IMR-90 (cell line): ENCODE data around the gene SNX15. TPM values are rescaled to one million over a fixed set of nuclear protein-coding genes. Genes with fewer than 3 reads are reported as not detected.

Source experiments
- ATAC-seq: fragments of 200-7000 bp; cut with Tn5 transposase; 2 replicates; pipeline ENCODE4 v1.9.1; 2020; ENCODE audit warnings: low read depth, mild to moderate bottlenecking, moderate library complexity
- BruUV-seq: library from RNA; stranded (reverse); fragments of 400-500 nt; replicated peaks from 2 replicates; lab custom pipeline; 2021; lab: Mats Ljungman, UMichigan
- CTCF ChIA-PET: fragments of 300-600 bp; formaldehyde crosslinking; extraction: SDS; loops from one replicate; lab custom pipeline; 2021; ENCODE audit warnings: antibody characterized with exemption; lab: Yijun Ruan, JAX
- POLR2A ChIA-PET: fragments of 300-600 bp; sonication (Branson Sonifier 250); formaldehyde crosslinking; loops from one replicate; lab custom pipeline; 2022; ENCODE audit warnings: antibody characterized with exemption; ENCODE audit not compliant: unreplicated experiment; lab: Charles Lee
- DNase-seq: peaks from one replicate; pipeline ENCODE4 v3.0.0; 2013
- H2AFZ ChIP-seq: replicated peaks from 2 replicates; pipeline ENCODE3; 2013; ENCODE audit warnings: low read length, mild to moderate bottlenecking; ENCODE audit not compliant: poor library complexity
- H2AK5ac ChIP-seq: 2 replicates; pipeline ENCODE4 v1.6.1; 2013; ENCODE audit warnings: low read depth, low read length, inconsistent platforms
- H2AK9ac ChIP-seq: replicated peaks from 2 replicates; pipeline ENCODE3; 2013; ENCODE audit warnings: mild to moderate bottlenecking, low read depth, low read length, moderate library complexity; ENCODE audit not compliant: poor library complexity
- H2BK120ac ChIP-seq: 2 replicates; pipeline ENCODE4 v1.6.1; 2013; ENCODE audit warnings: low read depth, low read length, inconsistent platforms
- H2BK15ac ChIP-seq: 3 replicates; pipeline ENCODE4 v1.6.1; 2013; ENCODE audit warnings: low read depth, low read length, inconsistent platforms
- H2BK20ac ChIP-seq: 2 replicates; pipeline ENCODE4 v1.6.1; 2013; ENCODE audit warnings: low read depth, mild to moderate bottlenecking, inconsistent platforms, low read length, moderate library complexity
- H2BK5ac ChIP-seq: 2 replicates; pipeline ENCODE4 v1.6.1; 2013; ENCODE audit warnings: mild to moderate bottlenecking, low read depth, low read length, inconsistent platforms; ENCODE audit not compliant: poor library complexity, severe bottlenecking
- H3K14ac ChIP-seq: replicated peaks from 2 replicates; pipeline ENCODE4 v1.6.1; 2013; ENCODE audit warnings: low read depth, low read length, inconsistent platforms
- H3K18ac ChIP-seq: 2 replicates; pipeline ENCODE4 v1.6.1; 2013; ENCODE audit warnings: low read depth, low read length, control low read depth
- H3K23ac ChIP-seq: 2 replicates; pipeline ENCODE4 v1.6.1; 2013; ENCODE audit warnings: low read depth, low read length, inconsistent platforms
- H3K27ac ChIP-seq: 2 replicates; pipeline ENCODE4 v1.5.1; 2013; ENCODE audit warnings: mild to moderate bottlenecking, control low read depth, low read length; ENCODE audit not compliant: insufficient read depth
- H3K27me3 ChIP-seq: 2 replicates; pipeline ENCODE4 v1.6.1; 2013; ENCODE audit warnings: low read length; ENCODE audit not compliant: control insufficient read depth, insufficient read depth
- H3K36me3 ChIP-seq: 2 replicates; pipeline ENCODE4 v1.6.1; 2013; ENCODE audit warnings: low read length, mixed read lengths; ENCODE audit not compliant: control insufficient read depth, insufficient read depth
- H3K4ac ChIP-seq: 2 replicates; pipeline ENCODE4 v1.6.1; 2013; ENCODE audit warnings: low read depth, low read length, inconsistent platforms
- H3K4me1 ChIP-seq: 2 replicates; pipeline ENCODE4 v1.6.1; 2013; ENCODE audit warnings: low read length, mixed read lengths; ENCODE audit not compliant: control insufficient read depth, insufficient read depth
- H3K4me2 ChIP-seq: 2 replicates; pipeline ENCODE4 v1.6.1; 2013; ENCODE audit warnings: low read depth, mild to moderate bottlenecking, control low read depth, low read length, moderate library complexity
- H3K4me3 ChIP-seq: 2 replicates; pipeline ENCODE4 v1.5.1; 2013; ENCODE audit warnings: low read depth, mild to moderate bottlenecking, control low read depth, low read length, moderate library complexity; ENCODE audit not compliant: insufficient read depth
- H3K56ac ChIP-seq: 2 replicates; pipeline ENCODE4 v1.6.1; 2013; ENCODE audit warnings: low read length, inconsistent platforms; ENCODE audit not compliant: insufficient read depth; ENCODE audit errors: extremely low read depth
- H3K79me1 ChIP-seq, 2 experiments: 2 replicates each; pipeline ENCODE4 v1.6.1; 2013; ENCODE audit warnings: low read length in 2 of 2, inconsistent platforms in 1 of 2, low read depth in 1 of 2
- H3K9ac ChIP-seq: 2 replicates; pipeline ENCODE4 v1.6.1; 2013; ENCODE audit warnings: low read depth, low read length, control low read depth
- H3K9me1 ChIP-seq: 2 replicates; pipeline ENCODE4 v1.6.1; 2013; ENCODE audit warnings: low read length, inconsistent platforms; ENCODE audit not compliant: insufficient read depth
- H3K9me3 ChIP-seq: 2 replicates; pipeline ENCODE4 v1.6.1; 2013; ENCODE audit warnings: low read length; ENCODE audit not compliant: control insufficient read depth, insufficient read depth
- H4K20me1 ChIP-seq: 2 replicates; pipeline ENCODE4 v1.6.1; 2013; ENCODE audit warnings: low read length, inconsistent platforms; ENCODE audit not compliant: insufficient read depth
- H4K5ac ChIP-seq: 2 replicates; pipeline ENCODE4 v1.6.1; 2013; ENCODE audit warnings: mild to moderate bottlenecking, low read depth, low read length, control low read depth
- H4K8ac ChIP-seq, 2 experiments: 2 replicates each; pipeline ENCODE4 v1.6.1; 2013; ENCODE audit warnings: low read depth in 2 of 2, low read length in 2 of 2, control low read depth in 1 of 2, inconsistent platforms in 1 of 2
- H4K91ac ChIP-seq: 2 replicates; pipeline ENCODE4 v1.6.1; 2013; ENCODE audit warnings: low read depth, low read length, inconsistent platforms; ENCODE audit not compliant: insufficient read depth
- BHLHE40 ChIP-seq: fragments of 150-350 bp; IDR thresholded peaks from 2 replicates; pipeline ENCODE4 v1.6.1; 2016; ENCODE audit warnings: mild to moderate bottlenecking, low read depth, low read length
- CEBPB ChIP-seq: IDR thresholded peaks from 2 replicates; pipeline ENCODE4 v1.6.1; 2012; ENCODE audit warnings: low read depth, low read length, improper control_type of control experiment
- CHD1 ChIP-seq: IDR thresholded peaks from 2 replicates; pipeline ENCODE4 v1.6.1; 2012; ENCODE audit warnings: low read depth, low read length, improper control_type of control experiment
- CTCF ChIP-seq: conservative IDR thresholded peaks from 2 replicates; pipeline ENCODE4 v1.5.1; 2012; ENCODE audit warnings: mild to moderate bottlenecking, low read depth, low read length, improper control_type of control experiment
- ELK1 ChIP-seq: fragments of 150-350 bp; IDR thresholded peaks from 2 replicates; pipeline ENCODE4 v1.6.1; 2016; ENCODE audit warnings: low read depth, mild to moderate bottlenecking, low read length, moderate library complexity, borderline replicate concordance
- FOS ChIP-seq: fragments of 150-350 bp; IDR thresholded peaks from 2 replicates; pipeline ENCODE4 v1.6.1; 2016; ENCODE audit warnings: low read depth, low read length
- MXI1 ChIP-seq: IDR thresholded peaks from 2 replicates; pipeline ENCODE4 v1.6.1; 2012; ENCODE audit warnings: low read depth, mild to moderate bottlenecking, low read length, moderate library complexity, borderline replicate concordance
- POLR2A ChIP-seq: IDR thresholded peaks from 2 replicates; pipeline ENCODE4 v1.6.1; 2012; ENCODE audit warnings: mild to moderate bottlenecking, low read depth, low read length
- RCOR1 ChIP-seq: IDR thresholded peaks from 2 replicates; pipeline ENCODE4 v1.6.1; 2012; ENCODE audit warnings: mild to moderate bottlenecking, low read length, improper control_type of control experiment; ENCODE audit not compliant: insufficient replicate concordance
- RFX5 ChIP-seq: IDR thresholded peaks from 2 replicates; pipeline ENCODE4 v1.8.0; 2012; ENCODE audit warnings: low read depth, mild to moderate bottlenecking, low read length, moderate library complexity
- SMC3 ChIP-seq: fragments of 150-350 bp; IDR thresholded peaks from 2 replicates; pipeline ENCODE4 v1.6.1; 2016; ENCODE audit warnings: low read depth, mild to moderate bottlenecking, antibody characterized with exemption, low read length, moderate library complexity
- WGBS, 2 experiments: methylation state at CpG; one replicate each; pipeline versions ENCODE4 v1.1.5 to v1.1.7; 2013; ENCODE audit warnings: missing lambda C conversion rate in 2 of 2; ENCODE audit not compliant: insufficient read length in 1 of 2; ENCODE audit errors: extremely low coverage in 2 of 2; 5-methylcytosine and 5-hydroxymethylcytosine counted together
- dilution Hi-C: fragments of 300-500 bp; cut with HindIII; formaldehyde crosslinking; loops from one replicate; pipeline ENCODE4 v1.14.3; 2018; ENCODE audit warnings: low sequenced_read_pairs; ENCODE audit not compliant: unreplicated experiment
- in situ Hi-C: fragments of 300-500 bp; cut with MboI; formaldehyde crosslinking; loops from 3 replicates; pipeline ENCODE4 v1.14.3; 2019; ENCODE audit warnings: low sequenced_read_pairs, inconsistent platforms, mixed read lengths
- intact Hi-C: fragments of 100-400 bp; cut with micrococcal nuclease; formaldehyde crosslinking; loops from 2 replicates; pipeline ENCODE4 v1.10.0; 2022
- polyA plus RNA-seq, 3 experiments: library from polyadenylated mRNA; depleted of rRNA; stranded (reverse); fragments of >200 nt; gene quantifications; 2 replicates each; pipeline ENCODE4 v1.2.3, GENCODE V29; 2012; ENCODE audit warnings: low replicate concordance in 1 of 3
- total RNA-seq: library from RNA; depleted of rRNA; stranded (reverse); fragments of >200 nt; gene quantifications from 2 replicates; pipeline ENCODE4 v1.2.3, GENCODE V29; 2012

SNX15 gene
- total and polyA plus RNA-seq, 2 of the 4 experiments (the other 2 are of a cell fraction): 9.0 to 16.3 TPM

- Histone ChIP-seq H3K4me2 (no peak overlapping the region), H4K8ac (no peak overlapping the region), H3K4ac (no peak overlapping the region), H3K4me1 (0 out of 2 replicates have a peak, but pooled peaks cover 4% of the 10 kb centered on the region), H3K27ac (no peak overlapping the region), H2BK5ac (no peak overlapping the region), H3K9ac (no peak overlapping the region), H3K27me3 (no peaks in the 10 kb centered on the region), H3K56ac (no peak overlapping the region), H4K20me1 (no peaks in the 10 kb centered on the region), H2BK120ac (no peak overlapping the region), H3K9me1 (peaks cover 7% of the 10 kb centered on the region; the same call in 1 of the 2 replicates), H2AK9ac (no peak overlapping the region), H3K14ac (no peak overlapping the region), H2AK5ac (no peak overlapping the region), H3K36me3 (no peaks in the 10 kb centered on the region), H2BK20ac (no peak overlapping the region), H2BK15ac (no peak overlapping the region), H2AFZ (no peak overlapping the region), H3K79me1 (no peaks in the 10 kb centered on the region), H3K4me3 (no peak overlapping the region), H3K9me3 (no peaks in the 10 kb centered on the region), H4K5ac (no peak overlapping the region), H3K18ac (no peak overlapping the region), H3K23ac (no peak overlapping the region), H4K91ac (no peak overlapping the region)
- no TSS peak for BruUV-seq
- ChIA-PET CTCF (interaction anchor here (0.9 kb wide), 1 partner anchor 152 kb away, joined by 3 read pairs; no protein-coding TSS in a partner anchor), POLR2A (no interaction called here)
- ATAC-seq (no peak), DNase-seq (no peak)
- no peak for TF ChIP-seq BHLHE40
- TF ChIP-seq CTCF: no peak
- no peak for TF ChIP-seq FOS
- TF ChIP-seq SMC3: no peak
- no peak for TF ChIP-seq CHD1
- no peak for TF ChIP-seq RCOR1
- no peak for TF ChIP-seq RFX5
- TF ChIP-seq MXI1: no peak
- TF ChIP-seq POLR2A: no peak
- TF ChIP-seq CEBPB: no peak
- TF ChIP-seq ELK1: no peak
- 47% methylated on average over 4 of the region's 9 CpGs; no CpG with 5 or more reads in 1 of the 2 experiments for WGBS, 2 experiments
- intact Hi-C loops (loop anchor here (5.0 kb wide), 1 partner anchor 152 kb away; no protein-coding TSS in a partner anchor), dilution Hi-C loops (no loop called here), in situ Hi-C loops (no loop called here)
Measured at GRCh38 chr11:64998690-64999431, 28.4 kb upstream of the SNX15 start.
